Body of pancreas (tissue), 4 donors: ENCODE data around the gene COL15A1.

Source experiments
- CTCF ChIP-seq, 7 experiments: fragments of 450-650 bp in 4 of 7; fragments of 200-600 bp in 3 of 7; sonication (generic) in 3 of 7; IDR thresholded peaks; one replicate each; pipeline ENCODE4 v1.5.1; 2016 to 2019; ENCODE audit warnings: antibody characterized with exemption in 7 of 7
- POLR2A ChIP-seq, 3 donors: fragments of 450-650 bp; IDR thresholded peaks; one replicate each; pipeline ENCODE4 v1.6.1; 2016; ENCODE audit warnings: antibody characterized with exemption in 3 of 3, mild to moderate bottlenecking in 2 of 3

- no peak for TF ChIP-seq CTCF (IDR thresholded peaks at IDR 0.05)
- TF ChIP-seq POLR2A (IDR thresholded peaks at IDR 0.05): no peak
These were observed 53.9 kb downstream of the COL15A1 start for GRCh38 chr9:98997604-98998003.
